ENCODE measurements around the gene RBL1. TPM values are rescaled to one million over a fixed set of nuclear protein-coding genes. Genes with fewer than 3 reads are reported as not detected.
"Not testable (repeated sequence)": the region's sequence is repeated elsewhere in the genome, so short reads cannot be mapped to it uniquely, and the experiment has no call there.

The RBL1 gene
- total and polyA plus RNA-seq, 3 donors from 2014 or later, result 6.0 to 15.3 (median 14.2) TPM

DNA sequence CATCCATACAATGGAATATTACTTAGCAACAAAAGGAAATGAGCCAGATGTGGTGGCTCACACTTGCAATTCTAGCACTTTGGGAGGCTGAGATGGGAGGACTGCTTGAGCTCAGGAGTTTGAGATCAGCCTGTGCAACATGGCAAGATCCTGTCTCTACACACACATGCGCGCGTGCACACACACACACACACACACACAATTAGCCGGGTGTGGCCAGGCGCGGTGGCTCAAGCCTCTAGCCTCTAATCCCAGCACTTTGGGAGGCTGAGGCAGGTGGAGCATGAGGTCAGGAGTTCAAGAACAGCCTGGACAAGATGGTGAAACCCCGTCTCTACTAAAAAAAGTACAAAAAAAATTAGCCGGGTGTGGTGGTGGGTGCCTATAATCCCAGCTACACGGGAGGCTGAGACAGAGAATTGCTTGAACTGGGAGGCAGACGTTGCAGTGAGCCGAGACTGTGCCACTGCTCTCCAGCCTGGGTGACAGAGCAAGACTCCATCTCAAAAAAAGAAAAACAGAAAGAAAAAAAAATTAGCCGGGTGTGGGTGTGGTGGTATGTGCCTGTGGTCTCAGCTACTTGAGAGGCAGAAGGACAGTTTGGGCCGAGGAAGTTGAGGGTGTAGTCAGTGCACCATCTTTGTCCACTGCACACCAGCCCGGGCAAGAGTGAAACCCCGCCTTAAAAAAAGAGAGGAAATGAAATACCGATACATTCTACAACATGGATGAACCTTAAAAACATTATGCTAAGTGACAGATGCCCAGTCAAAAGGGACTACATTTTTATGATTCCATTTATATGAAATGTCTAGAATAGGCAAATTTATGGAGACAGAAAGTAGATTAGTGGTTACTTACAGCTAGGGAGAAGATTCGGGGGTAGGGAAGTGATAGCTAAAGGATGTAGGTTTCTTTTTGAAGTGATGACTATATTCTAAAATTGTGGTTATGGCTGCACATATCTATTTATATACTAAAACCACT lies 52.5 kb downstream of the RBL1 start:
- DNase-seq, result no peak
- H3K4me1 ChIP-seq, result no peaks in the 10 kb centered on the region
- H3K27me3 ChIP-seq, result no peaks in the 10 kb centered on the region
- TF ChIP-seq POLR2A (IDR thresholded peaks at IDR 0.05), result no peak
- TF ChIP-seq, protein P1, sequence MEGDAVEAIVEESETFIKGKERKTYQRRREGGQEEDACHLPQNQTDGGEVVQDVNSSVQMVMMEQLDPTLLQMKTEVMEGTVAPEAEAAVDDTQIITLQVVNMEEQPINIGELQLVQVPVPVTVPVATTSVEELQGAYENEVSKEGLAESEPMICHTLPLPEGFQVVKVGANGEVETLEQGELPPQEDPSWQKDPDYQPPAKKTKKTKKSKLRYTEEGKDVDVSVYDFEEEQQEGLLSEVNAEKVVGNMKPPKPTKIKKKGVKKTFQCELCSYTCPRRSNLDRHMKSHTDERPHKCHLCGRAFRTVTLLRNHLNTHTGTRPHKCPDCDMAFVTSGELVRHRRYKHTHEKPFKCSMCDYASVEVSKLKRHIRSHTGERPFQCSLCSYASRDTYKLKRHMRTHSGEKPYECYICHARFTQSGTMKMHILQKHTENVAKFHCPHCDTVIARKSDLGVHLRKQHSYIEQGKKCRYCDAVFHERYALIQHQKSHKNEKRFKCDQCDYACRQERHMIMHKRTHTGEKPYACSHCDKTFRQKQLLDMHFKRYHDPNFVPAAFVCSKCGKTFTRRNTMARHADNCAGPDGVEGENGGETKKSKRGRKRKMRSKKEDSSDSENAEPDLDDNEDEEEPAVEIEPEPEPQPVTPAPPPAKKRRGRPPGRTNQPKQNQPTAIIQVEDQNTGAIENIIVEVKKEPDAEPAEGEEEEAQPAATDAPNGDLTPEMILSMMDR (IDR thresholded peaks at IDR 0.05), result no peak
- H3K9me3 ChIP-seq, result no peaks in the 10 kb centered on the region
- intact Hi-C loops (cut with DNase I; ENCODE audit: low total_unique reads), result no loop called here
- H3K27ac ChIP-seq, result no peak overlapping the region
- no peaks in the 10 kb centered on the region for H3K36me3 ChIP-seq (ENCODE audit: low read depth, missing control alignments)
- 87 to 92% methylated on average over 14 to 17 of the region's 17 CpGs for WGBS, 2 donors
- H3K4me3 ChIP-seq, result no peak overlapping the region

DNA sequence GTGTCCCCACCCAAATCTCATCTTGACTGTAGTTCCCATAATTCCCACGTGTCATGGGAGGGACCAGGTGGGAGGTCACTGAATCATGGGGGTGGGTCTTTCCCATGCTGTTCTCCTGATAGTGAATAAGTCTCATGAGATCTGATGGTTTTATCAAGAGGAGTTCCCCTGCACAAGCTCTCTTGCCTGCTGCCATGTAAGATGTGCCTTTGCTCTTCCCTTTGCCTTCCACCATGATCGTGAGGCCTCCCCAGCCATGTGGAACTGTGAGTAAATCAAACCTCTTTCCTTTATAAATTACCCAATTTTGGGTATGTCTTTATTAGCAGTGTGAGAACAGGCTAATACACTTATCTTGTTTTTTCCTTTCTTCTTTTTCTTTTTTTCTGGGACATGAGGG lies 56.4 kb downstream of the RBL1 start:
- H3K4me1 ChIP-seq; H3K27me3 ChIP-seq; DNase-seq; H3K27ac ChIP-seq; H3K9me3 ChIP-seq; H3K36me3 ChIP-seq (ENCODE audit: low read depth, missing control alignments); H3K4me3 ChIP-seq; intact Hi-C loops (cut with DNase I; ENCODE audit: low total_unique reads): not testable (repeated sequence)
- 88 to 100% methylated on average over 2 of the region's 2 CpGs for WGBS, 2 donors

DNA sequence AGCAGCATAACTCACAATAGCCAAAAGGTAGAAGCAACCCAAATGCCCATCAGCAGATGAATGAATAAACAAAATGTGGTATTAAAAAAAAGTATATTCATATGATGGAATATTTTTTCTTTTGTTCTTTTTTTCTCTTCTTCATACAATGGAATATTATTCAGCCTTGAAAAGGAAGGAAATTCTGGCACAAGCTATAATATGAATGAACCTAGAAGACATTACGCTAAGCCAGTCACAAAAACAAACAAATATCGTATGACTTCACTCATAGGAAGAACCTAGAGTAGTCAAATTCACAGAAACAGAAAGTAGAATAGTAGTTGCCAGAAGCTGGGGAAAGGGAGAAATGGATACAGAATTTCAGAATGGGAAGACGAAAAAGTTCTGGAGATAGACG lies 63.7 kb downstream of the RBL1 start:
- no peaks in the 10 kb centered on the region for H3K9me3 ChIP-seq
- no peaks in the 10 kb centered on the region for H3K4me1 ChIP-seq
- no peak overlapping the region for H3K4me3 ChIP-seq
- H3K27ac ChIP-seq, result no peak overlapping the region
- no peak for DNase-seq
- 80 to 86% methylated on average over 4 of the region's 4 CpGs for WGBS, 2 donors
- TF ChIP-seq, protein P1 (IDR thresholded peaks at IDR 0.05), result no peak
- no peak for TF ChIP-seq POLR2A (IDR thresholded peaks at IDR 0.05)
- H3K36me3 ChIP-seq (ENCODE audit: low read depth, missing control alignments), result no peaks in the 10 kb centered on the region
- no peaks in the 10 kb centered on the region for H3K27me3 ChIP-seq
- intact Hi-C loops (cut with DNase I; ENCODE audit: low total_unique reads), result no loop called here

DNA sequence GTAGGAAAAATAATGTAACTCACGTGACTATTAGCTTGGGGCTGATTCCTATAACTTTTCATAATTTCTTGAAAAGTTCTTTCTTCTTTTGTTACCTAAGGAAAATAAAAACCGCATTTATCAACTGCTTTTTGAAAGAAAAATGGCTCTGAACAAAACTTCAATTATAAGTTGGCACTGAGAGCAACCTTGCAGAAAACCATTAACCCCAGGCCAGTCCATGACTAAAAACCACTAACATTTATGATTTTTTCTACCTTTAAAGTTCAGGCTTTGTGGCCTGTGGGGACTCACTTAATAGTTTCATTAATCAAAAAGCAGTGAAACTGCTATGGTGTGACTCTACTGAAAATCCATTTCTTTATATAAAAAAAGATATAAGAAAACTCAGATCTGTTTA lies 75.2 kb downstream of the RBL1 start:
- no peak for DNase-seq
- Histone ChIP-seq H3K9me3 (no peaks in the 10 kb centered on the region), H3K27me3 (no peaks in the 10 kb centered on the region), H3K4me3 (no peak overlapping the region), H3K4me1 (no peaks in the 10 kb centered on the region), H3K27ac (no peak overlapping the region), H3K36me3 (ENCODE audit: low read depth, missing control alignments) (no peaks in the 10 kb centered on the region)
- 93 to 97% methylated on average over 2 of the region's 2 CpGs for WGBS, 2 donors
- intact Hi-C loops (cut with DNase I; ENCODE audit: low total_unique reads), result no loop called here
- no peak for TF ChIP-seq POLR2A (IDR thresholded peaks at IDR 0.05)
- TF ChIP-seq, protein P1 (IDR thresholded peaks at IDR 0.05), result no peak

DNA sequence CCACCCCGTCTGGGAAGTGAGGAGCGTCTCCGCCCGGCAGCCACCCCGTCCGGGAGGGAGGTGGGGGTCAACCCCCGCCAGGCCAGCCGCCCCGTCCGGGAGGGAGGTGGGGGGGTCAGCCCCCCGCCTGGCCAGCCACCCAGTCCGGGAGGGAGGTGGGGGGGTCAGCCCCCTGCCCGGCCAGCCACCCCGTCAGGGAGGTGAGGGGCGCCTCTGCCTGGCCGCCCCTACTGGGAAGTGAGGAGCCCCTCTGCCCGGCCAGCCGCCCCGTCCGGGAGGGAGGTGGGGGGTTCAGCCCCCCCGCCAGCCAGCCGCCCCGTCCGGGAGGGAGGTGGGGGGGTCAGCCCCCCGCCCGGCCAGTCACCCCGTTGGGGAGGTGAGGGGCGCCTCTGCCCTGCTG lies 83.2 kb downstream of the RBL1 start:
- H3K4me1 ChIP-seq; H3K27me3 ChIP-seq; H3K36me3 ChIP-seq (ENCODE audit: low read depth, missing control alignments); intact Hi-C loops (cut with DNase I; ENCODE audit: low total_unique reads); H3K27ac ChIP-seq; H3K4me3 ChIP-seq; DNase-seq; H3K9me3 ChIP-seq: not testable (repeated sequence)
- WGBS, 2 donors, result 80 to 92% methylated on average over 2 to 12 of the region's 28 CpGs

DNA sequence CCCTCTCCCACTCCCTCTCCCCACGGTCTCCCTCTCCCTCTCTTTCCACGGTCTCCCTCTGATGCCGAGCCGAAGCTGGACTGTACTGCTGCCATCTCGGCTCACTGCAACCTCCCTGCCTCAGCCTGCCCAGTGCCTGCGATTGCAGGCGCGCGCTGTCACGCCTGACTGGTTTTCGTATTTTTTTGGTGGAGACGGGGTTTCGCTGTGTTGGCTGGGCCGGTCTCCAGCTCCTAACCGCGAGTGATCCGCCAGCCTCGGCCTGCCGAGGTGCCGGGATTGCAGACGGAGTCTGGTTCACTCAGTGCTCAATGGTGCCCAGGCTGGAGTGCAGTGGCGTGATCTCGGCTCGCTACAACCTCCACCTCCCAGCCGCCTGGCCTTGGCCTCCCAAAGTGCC lies 83.9 kb downstream of the RBL1 start:
- H3K27ac ChIP-seq; intact Hi-C loops (cut with DNase I; ENCODE audit: low total_unique reads): not testable (repeated sequence)

More for the DNA sequence above, 83.9 kb downstream of the RBL1 start:
- not testable (repeated sequence) for H3K4me1 ChIP-seq; H3K27me3 ChIP-seq; H3K36me3 ChIP-seq (ENCODE audit: low read depth, missing control alignments); DNase-seq; H3K4me3 ChIP-seq; H3K9me3 ChIP-seq
- WGBS, 2 donors, result 87 to 88% methylated on average over 19 to 24 of the region's 25 CpGs
